Stimulated activated CD8-positive, alpha-beta memory T cell treated with anti-CD3 and anti-CD28 coated beads, Interleukin-15, amount 100 ng/mL, for 48 hours (primary cell): Measurements from ENCODE around the gene SDK1.
"Not testable (repeated sequence)": the region's sequence is repeated elsewhere in the genome, so short reads cannot be mapped to it uniquely, and the experiment has no call there.

ENCODE experiments used
- DNase-seq, 2 donors: peaks; one replicate each; pipeline ENCODE4 v3.0.0-alpha.2; 2020; ENCODE audit warnings: low read depth in 2 of 2

Gene SDK1

GRCh38 chr7:3956949-3957348, 655.9 kb downstream of the SDK1 start:
- no peak for DNase-seq

- DNase-seq = no peak
These were observed 656.5 kb downstream of the SDK1 start for GRCh38 chr7:3957472-3958108.

- no peak for DNase-seq
These were observed 657.0 kb downstream of the SDK1 start for GRCh38 chr7:3958109-3958483.

GRCh38 chr7:3959364-3959763, 658.3 kb downstream of the SDK1 start:
- DNase-seq = no peak

GRCh38 chr7:3960050-3960763, 659.2 kb downstream of the SDK1 start:
- DNase-seq = no peak

- DNase-seq = no peak
These were observed 659.9 kb downstream of the SDK1 start for GRCh38 chr7:3960942-3961341.

GRCh38 chr7:3961857-3962503, 660.9 kb downstream of the SDK1 start:
- DNase-seq = no peak

- not testable (repeated sequence) for DNase-seq
These were observed 662.7 kb downstream of the SDK1 start for GRCh38 chr7:3963768-3964167.

- no peak for DNase-seq
These were observed 664.0 kb downstream of the SDK1 start for GRCh38 chr7:3964980-3965606.

- DNase-seq = no peak
These were observed 664.8 kb downstream of the SDK1 start for GRCh38 chr7:3965794-3966395.

- DNase-seq = no peak
These were observed 667.2 kb downstream of the SDK1 start for GRCh38 chr7:3968234-3968633.

- no peak for DNase-seq
These were observed 668.2 kb downstream of the SDK1 start for GRCh38 chr7:3969286-3969685.

GRCh38 chr7:3971323-3971722, 670.3 kb downstream of the SDK1 start:
- DNase-seq = no peak

GRCh38 chr7:3973264-3973663, 672.2 kb downstream of the SDK1 start:
- DNase-seq = no peak

GRCh38 chr7:3974329-3974728, 673.3 kb downstream of the SDK1 start:
- no peak for DNase-seq

- no peak for DNase-seq
These were observed 674.3 kb downstream of the SDK1 start for GRCh38 chr7:3975371-3975770.

GRCh38 chr7:3977391-3977790, 676.3 kb downstream of the SDK1 start:
- no peak for DNase-seq

GRCh38 chr7:3978839-3979238, 677.8 kb downstream of the SDK1 start:
- no peak for DNase-seq

- DNase-seq = no peak
These were observed 678.7 kb downstream of the SDK1 start for GRCh38 chr7:3979611-3980299.

GRCh38 chr7:3980300-3980643, 679.2 kb downstream of the SDK1 start:
- DNase-seq = no peak

- DNase-seq = no peak
These were observed 680.2 kb downstream of the SDK1 start for GRCh38 chr7:3981281-3981680.

- DNase-seq = no peak
These were observed 683.4 kb downstream of the SDK1 start for GRCh38 chr7:3984456-3984855.
